H9 (cell line): Measurements from ENCODE around the gene CLMP. TPM values are rescaled to one million over a fixed set of nuclear protein-coding genes. Genes with fewer than 3 reads are reported as not detected.

Experiments
- DNase-seq: peaks from one replicate; pipeline ENCODE4 v3.0.0-alpha.2; 2017
- H2AFZ ChIP-seq: one replicate; pipeline ENCODE4 v1.6.1; 2013; ENCODE audit warnings: mild to moderate bottlenecking, low read length, control low read depth, moderate library complexity
- H2AK5ac ChIP-seq: 2 replicates; pipeline ENCODE4 v1.6.1; 2013; ENCODE audit warnings: low read length, control low read depth, mixed read lengths; ENCODE audit not compliant: insufficient read length
- H2BK120ac ChIP-seq: one replicate; pipeline ENCODE4 v1.6.1; 2013; ENCODE audit warnings: low read depth, mild to moderate bottlenecking, low read length, control low read depth, inconsistent platforms; ENCODE audit not compliant: poor library complexity, severe bottlenecking
- H2BK12ac ChIP-seq: 2 replicates; pipeline ENCODE4 v1.6.1; 2013; ENCODE audit warnings: low read length, control low read depth, mixed read lengths, low read depth; ENCODE audit not compliant: insufficient read length
- H2BK15ac ChIP-seq: 2 replicates; pipeline ENCODE4 v1.6.1; 2013; ENCODE audit warnings: low read depth, low read length, control low read depth
- H2BK20ac ChIP-seq: one replicate; pipeline ENCODE4 v1.6.1; 2013; ENCODE audit warnings: low read depth, mild to moderate bottlenecking, low read length, control low read depth, inconsistent platforms; ENCODE audit not compliant: poor library complexity, severe bottlenecking
- H2BK5ac ChIP-seq: 2 replicates; pipeline ENCODE4 v1.6.1; 2013; ENCODE audit warnings: low read length, control low read depth, mixed read lengths; ENCODE audit not compliant: insufficient read length
- H3K14ac ChIP-seq: 2 replicates; pipeline ENCODE4 v1.6.1; 2013; ENCODE audit warnings: low read length, control low read depth; ENCODE audit not compliant: insufficient read depth
- H3K18ac ChIP-seq: 2 replicates; pipeline ENCODE4 v1.6.1; 2013; ENCODE audit warnings: low read depth, mild to moderate bottlenecking, mixed read lengths, low read length, control low read depth; ENCODE audit not compliant: insufficient read length
- H3K23ac ChIP-seq: 2 replicates; pipeline ENCODE4 v1.6.1; 2013; ENCODE audit warnings: low read length, control low read depth, mixed read lengths, low read depth; ENCODE audit not compliant: insufficient read length
- H3K23me2 ChIP-seq: 2 replicates; pipeline ENCODE4 v1.6.1; 2013; ENCODE audit warnings: low read depth, mild to moderate bottlenecking, mixed read lengths, low read length, control low read depth; ENCODE audit not compliant: insufficient read length, poor library complexity, severe bottlenecking
- H3K27ac ChIP-seq: 2 replicates; pipeline ENCODE4 v1.5.1; 2013; ENCODE audit warnings: low read length, control low read depth, mixed read lengths, low read depth; ENCODE audit not compliant: insufficient read length
- H3K27me3 ChIP-seq: 2 replicates; pipeline ENCODE4 v1.6.1; 2013; ENCODE audit warnings: low read length, control low read depth, inconsistent platforms; ENCODE audit not compliant: insufficient read depth
- H3K4ac ChIP-seq: 2 replicates; pipeline ENCODE4 v1.6.1; 2013; ENCODE audit warnings: low read depth, mild to moderate bottlenecking, control low read depth, inconsistent platforms, low read length, moderate library complexity
- H3K4me1 ChIP-seq: 2 replicates; pipeline ENCODE4 v1.6.1; 2013; ENCODE audit warnings: low read length, control low read depth, inconsistent platforms; ENCODE audit not compliant: insufficient read depth
- H3K4me2 ChIP-seq: 2 replicates; pipeline ENCODE4 v1.6.1; 2013; ENCODE audit warnings: low read length, control low read depth, mixed read lengths; ENCODE audit not compliant: insufficient read length, insufficient read depth
- H3K56ac ChIP-seq: 2 replicates; pipeline ENCODE4 v1.6.1; 2013; ENCODE audit warnings: low read depth, mild to moderate bottlenecking, mixed read lengths, low read length, control low read depth; ENCODE audit not compliant: insufficient read length
- H3K79me1 ChIP-seq: 2 replicates; pipeline ENCODE4 v1.6.1; 2013; ENCODE audit warnings: low read depth, mild to moderate bottlenecking, moderate library complexity, low read length, control low read depth, inconsistent platforms; ENCODE audit not compliant: insufficient read depth, poor library complexity, severe bottlenecking
- H3K79me2 ChIP-seq: 2 replicates; pipeline ENCODE4 v1.6.1; 2013; ENCODE audit warnings: low read length, control low read depth, inconsistent platforms; ENCODE audit not compliant: insufficient read depth
- H3K9ac ChIP-seq: 2 replicates; pipeline ENCODE4 v1.6.1; 2013; ENCODE audit warnings: low read length, control low read depth, mixed read lengths; ENCODE audit not compliant: insufficient read length; ENCODE audit errors: extremely low read depth
- H3K9me3 ChIP-seq: one replicate; pipeline ENCODE4 v1.6.1; 2013; ENCODE audit warnings: low read depth, low read length, inconsistent platforms; ENCODE audit not compliant: control insufficient read depth
- H3T11ph ChIP-seq: one replicate; pipeline ENCODE4 v1.6.1; 2013; ENCODE audit warnings: mild to moderate bottlenecking, low read length, control low read depth, inconsistent platforms
- H4K20me1 ChIP-seq: one replicate; pipeline ENCODE4 v1.6.1; 2013; ENCODE audit not compliant: control insufficient read depth, insufficient read length, insufficient read depth
- H4K5ac ChIP-seq: 2 replicates; pipeline ENCODE4 v1.6.1; 2013; ENCODE audit warnings: low read depth, mild to moderate bottlenecking, mixed read lengths, low read length, control low read depth; ENCODE audit not compliant: insufficient read length
- H4K8ac ChIP-seq: replicated peaks from 2 replicates; pipeline ENCODE4 v1.6.1; 2013; ENCODE audit warnings: low read length, control low read depth, mixed read lengths, low read depth; ENCODE audit not compliant: insufficient read length
- H4K91ac ChIP-seq: 2 replicates; pipeline ENCODE4 v1.6.1; 2013; ENCODE audit warnings: low read depth, mild to moderate bottlenecking, moderate library complexity, mixed read lengths, low read length, control low read depth; ENCODE audit not compliant: insufficient read length
- H3K27ac Mint-ChIP-seq, 3 experiments: 2 replicates in 2 of 3; 3 replicates in 1 of 3; pipeline ENCODE4 v1.8.0; 2020 to 2021; ENCODE audit warnings: mixed read lengths in 3 of 3, mild to moderate bottlenecking in 1 of 3, moderate library complexity in 1 of 3
- H3K27me3 Mint-ChIP-seq: 2 replicates; pipeline ENCODE4 v1.8.0; 2021; ENCODE audit warnings: low read depth, mild to moderate bottlenecking, moderate library complexity, mixed read lengths
- H3K36me3 Mint-ChIP-seq, 3 experiments: 2 replicates in 2 of 3; 3 replicates in 1 of 3; pipeline ENCODE4 v1.8.0; 2020 to 2021; ENCODE audit warnings: low read depth in 3 of 3, mixed read lengths in 3 of 3; ENCODE audit not compliant: insufficient read depth in 1 of 3
- H3K4me1 Mint-ChIP-seq, 2 experiments: 2 replicates each; pipeline ENCODE4 v1.8.0; 2020; ENCODE audit warnings: mixed read lengths in 2 of 2
- H3K4me3 Mint-ChIP-seq, 2 experiments: 2 replicates in 1 of 2; 3 replicates in 1 of 2; pipeline ENCODE4 v1.8.0; 2020 to 2021; ENCODE audit warnings: mild to moderate bottlenecking in 2 of 2, mixed read lengths in 2 of 2, moderate library complexity in 1 of 2
- H3K9me3 Mint-ChIP-seq, 2 experiments: 2 replicates in 1 of 2; 3 replicates in 1 of 2; pipeline ENCODE4 v1.8.0; 2020; ENCODE audit warnings: mild to moderate bottlenecking in 2 of 2, mixed read lengths in 2 of 2, moderate library complexity in 1 of 2
- WGBS: extraction: QIAGEN DNeasy Blood & Tissue Kit; methylation state at CpG from one replicate; pipeline ENCODE4 v1.1.7; 2013; ENCODE audit warnings: missing lambda C conversion rate, low lambda C conversion rate, mixed read lengths; ENCODE audit not compliant: insufficient read length; ENCODE audit errors: extremely low coverage; 5-methylcytosine and 5-hydroxymethylcytosine counted together
- total RNA-seq: library from RNA; stranded (reverse); gene quantifications from 2 replicates; pipeline ENCODE4 v1.2.1, GENCODE V29; 2021
- TF ChIP-seq, protein P1 (sequence below): fragments of 200-600 bp; sonication (generic); conservative IDR thresholded peaks from 3 replicates; pipeline ENCODE4 v1.8.0; 2021; ENCODE audit warnings: antibody characterized with exemption, mild to moderate bottlenecking

The CLMP gene
- total RNA-seq, 1 experiment from 2014 or later, result 13.8 TPM

DNA sequence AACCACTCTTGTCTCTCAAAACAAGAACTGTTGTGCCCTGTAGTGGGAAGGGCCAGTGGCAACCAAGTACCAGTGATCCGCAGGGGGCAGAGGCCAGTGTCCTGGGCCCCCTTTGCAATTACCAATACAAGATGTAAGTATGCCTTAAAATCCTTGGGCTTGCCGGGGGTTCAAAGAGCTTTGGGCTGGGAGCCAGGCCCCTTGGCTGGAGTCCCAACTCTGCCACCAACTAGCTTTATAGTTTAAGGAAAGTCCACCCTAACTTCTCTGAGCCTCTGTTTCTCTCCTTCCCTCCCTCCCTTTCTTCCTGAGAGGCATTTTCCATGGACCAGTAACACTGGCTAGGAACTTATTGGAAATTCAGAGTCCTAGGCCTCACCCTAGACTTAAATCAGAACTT lies 15.5 kb downstream of the CLMP start:
- Histone ChIP-seq H2BK5ac (no peak overlapping the region), H3K9me3 (no peaks in the 10 kb centered on the region), H3K18ac (no peak overlapping the region), H2BK20ac (no peak overlapping the region), H3K4me1 (peaks cover 21% of the 10 kb centered on the region), H2BK15ac (no peak overlapping the region), H3K9ac (no peak overlapping the region), H3K27me3 (no peaks in the 10 kb centered on the region), H3K4me2 (no peak overlapping the region), H4K5ac (no peak overlapping the region), H3K56ac (no peak overlapping the region), H3K14ac (no peak overlapping the region), H2BK120ac (no peak overlapping the region), H4K20me1 (no peaks in the 10 kb centered on the region), H3K79me2 (no peaks in the 10 kb centered on the region), H3K23ac (no peak overlapping the region), H2AK5ac (no peak overlapping the region), H2AFZ (no peak overlapping the region), H4K91ac (no peak overlapping the region), H3K79me1 (no peaks in the 10 kb centered on the region), H4K8ac (no peak overlapping the region), H3K23me2 (no peaks in the 10 kb centered on the region), H2BK12ac (no peak overlapping the region), H3K27ac (no peak overlapping the region), H3T11ph (no peak overlapping the region), H3K4ac (no peak overlapping the region)
- Mint-ChIP-seq H3K4me3 (no peak overlapping the region), H3K9me3 (peaks cover 4 to 6% of the 10 kb centered on the region in 2 experiments; a peak in 3 of 5 replicates), H3K36me3 (peaks cover 4 to 11% (median 10%) of the 10 kb centered on the region in 3 experiments; a peak in 6 of 7 replicates), H3K27ac (0 out of 7 replicates have a peak overlapping the region, but pooled peaks of 2 of the 3 experiments have one; percentile 4 to 66), H3K27me3 (peaks cover 1% of the 10 kb centered on the region; the same call in 1 of the 2 replicates), H3K4me1 (peaks cover 63 to 76% of the 10 kb centered on the region in 2 experiments)
- WGBS, result no CpG with 5 or more reads among the region's 2 CpGs
- TF ChIP-seq, protein P1, sequence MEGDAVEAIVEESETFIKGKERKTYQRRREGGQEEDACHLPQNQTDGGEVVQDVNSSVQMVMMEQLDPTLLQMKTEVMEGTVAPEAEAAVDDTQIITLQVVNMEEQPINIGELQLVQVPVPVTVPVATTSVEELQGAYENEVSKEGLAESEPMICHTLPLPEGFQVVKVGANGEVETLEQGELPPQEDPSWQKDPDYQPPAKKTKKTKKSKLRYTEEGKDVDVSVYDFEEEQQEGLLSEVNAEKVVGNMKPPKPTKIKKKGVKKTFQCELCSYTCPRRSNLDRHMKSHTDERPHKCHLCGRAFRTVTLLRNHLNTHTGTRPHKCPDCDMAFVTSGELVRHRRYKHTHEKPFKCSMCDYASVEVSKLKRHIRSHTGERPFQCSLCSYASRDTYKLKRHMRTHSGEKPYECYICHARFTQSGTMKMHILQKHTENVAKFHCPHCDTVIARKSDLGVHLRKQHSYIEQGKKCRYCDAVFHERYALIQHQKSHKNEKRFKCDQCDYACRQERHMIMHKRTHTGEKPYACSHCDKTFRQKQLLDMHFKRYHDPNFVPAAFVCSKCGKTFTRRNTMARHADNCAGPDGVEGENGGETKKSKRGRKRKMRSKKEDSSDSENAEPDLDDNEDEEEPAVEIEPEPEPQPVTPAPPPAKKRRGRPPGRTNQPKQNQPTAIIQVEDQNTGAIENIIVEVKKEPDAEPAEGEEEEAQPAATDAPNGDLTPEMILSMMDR, result no peak
- no peak for DNase-seq
